Measurements from ENCODE around the gene KLRC3. TPM values are rescaled to one million over a fixed set of nuclear protein-coding genes. Genes with fewer than 3 reads are reported as not detected.
A peak's percentile ranks its signal among the peaks of the same experiment; 100 is the strongest.
"Not testable (repeated sequence)": the region's sequence is repeated elsewhere in the genome, so short reads cannot be mapped to it uniquely, and the experiment has no call there.

The KLRC3 gene
- total RNA-seq, 1 experiment from 2014 or later = 3.8 TPM

GRCh38 chr12:10369557-10370415, 50.6 kb downstream of the KLRC3 start:
- DNase-seq (ENCODE audit: low read depth) = no peak

- DNase-seq (ENCODE audit: low read depth) = no peak
These were observed 51.9 kb downstream of the KLRC3 start for GRCh38 chr12:10368206-10369171.

- not testable (repeated sequence) for DNase-seq (ENCODE audit: low read depth)
These were observed 52.7 kb downstream of the KLRC3 start for GRCh38 chr12:10367714-10368113.

- DNase-seq (ENCODE audit: low read depth) = peak; percentile 74
These were observed 53.5 kb downstream of the KLRC3 start for GRCh38 chr12:10366875-10367274.

GRCh38 chr12:10365696-10366405, 54.5 kb downstream of the KLRC3 start:
- peak; percentile 69 for DNase-seq (ENCODE audit: low read depth)

GRCh38 chr12:10364815-10365622, 55.4 kb downstream of the KLRC3 start:
- peak; percentile 87 for DNase-seq (ENCODE audit: low read depth)

- DNase-seq (ENCODE audit: low read depth) = peak; percentile 57
These were observed 56.2 kb downstream of the KLRC3 start for GRCh38 chr12:10363914-10364814.

- DNase-seq (ENCODE audit: low read depth) = no peak
These were observed 56.8 kb downstream of the KLRC3 start for GRCh38 chr12:10363658-10363913.

GRCh38 chr12:10362828-10363657, 57.4 kb downstream of the KLRC3 start:
- DNase-seq (ENCODE audit: low read depth) = no peak

GRCh38 chr12:10362325-10362724, 58.1 kb downstream of the KLRC3 start:
- no peak for DNase-seq (ENCODE audit: low read depth)

Other genes starting within 250 kb of the KLRC3 start
- gene OLR1, start 248.5 kb downstream of the KLRC3 start, total RNA-seq (2014; rRNA removed; shearing (Covaris generic)) = not detected in 2 replicates
- gene TMEM52B, start 241.6 kb downstream of the KLRC3 start, total RNA-seq (2014; rRNA removed; shearing (Covaris generic)) = not detected in 2 replicates
- gene GABARAPL1, start 207.7 kb downstream of the KLRC3 start, total RNA-seq (2014; rRNA removed; shearing (Covaris generic)) = 14.3 and 20.7 TPM in 2 replicates
- under 0.01 TPM in 1 of 2 replicates, not detected in the other for gene KLRD1, start 112.7 kb downstream of the KLRC3 start, total RNA-seq (2014; rRNA removed; shearing (Covaris generic))
- not detected in 2 replicates for gene KLRK1, start 30.6 kb downstream of the KLRC3 start, total RNA-seq (2014; rRNA removed; shearing (Covaris generic))
- 0.78 TPM in 1 of 2 replicates, not detected in the other for gene KLRC4, start 10.8 kb downstream of the KLRC3 start, total RNA-seq (2014; rRNA removed; shearing (Covaris generic))
- gene KLRC2, start 15.4 kb upstream of the KLRC3 start, total RNA-seq (2014; rRNA removed; shearing (Covaris generic)) = 10.5 and 17.4 TPM in 2 replicates
- gene KLRC1, start 32.8 kb upstream of the KLRC3 start, total RNA-seq (2014; rRNA removed; shearing (Covaris generic)) = not detected in 2 replicates
- 0.29 and 0.36 TPM in 2 replicates for gene EIF2S3B, start 85.3 kb upstream of the KLRC3 start, total RNA-seq (2014; rRNA removed; shearing (Covaris generic))
- 53.4 and 69.1 TPM in 2 replicates for gene MAGOHB, start 193.0 kb upstream of the KLRC3 start, total RNA-seq (2014; rRNA removed; shearing (Covaris generic))